ENCODE results near the gene PCDHGB3.

Gene PCDHGB3

DNA sequence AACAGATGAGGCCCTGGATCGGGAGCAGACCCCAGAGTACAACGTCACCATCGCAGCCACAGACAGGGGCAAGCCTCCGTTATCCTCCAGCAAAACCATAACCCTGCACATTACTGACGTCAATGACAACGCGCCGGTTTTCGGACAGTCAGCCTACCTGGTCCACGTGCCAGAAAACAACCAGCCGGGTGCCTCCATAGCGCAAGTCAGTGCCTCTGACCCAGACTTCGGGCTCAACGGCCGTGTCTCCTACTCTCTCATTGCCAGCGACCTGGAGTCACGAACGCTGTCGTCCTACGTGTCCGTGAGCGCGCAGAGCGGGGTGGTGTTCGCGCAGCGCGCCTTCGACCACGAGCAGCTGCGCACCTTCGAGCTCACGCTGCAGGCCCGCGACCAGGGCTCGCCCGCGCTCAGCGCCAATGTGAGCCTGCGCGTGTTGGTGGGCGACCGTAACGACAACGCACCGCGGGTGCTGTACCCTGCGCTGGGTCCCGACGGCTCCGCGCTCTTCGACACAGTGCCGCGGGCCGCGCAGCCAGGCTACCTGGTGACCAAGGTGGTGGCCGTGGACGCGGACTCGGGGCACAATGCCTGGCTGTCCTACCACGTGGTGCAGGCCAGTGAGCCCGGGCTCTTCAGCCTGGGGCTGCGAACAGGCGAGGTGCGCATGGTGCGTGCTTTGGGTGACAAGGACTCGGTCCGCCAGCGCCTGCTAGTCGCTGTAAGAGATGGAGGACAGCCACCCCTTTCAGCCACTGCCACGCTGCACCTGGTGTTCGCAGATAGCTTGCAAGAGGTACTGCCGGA, 49.2 kb downstream of the PCDHGB3 start:
- no peak for DNase-seq (ENCODE audit: low read depth)

DNA sequence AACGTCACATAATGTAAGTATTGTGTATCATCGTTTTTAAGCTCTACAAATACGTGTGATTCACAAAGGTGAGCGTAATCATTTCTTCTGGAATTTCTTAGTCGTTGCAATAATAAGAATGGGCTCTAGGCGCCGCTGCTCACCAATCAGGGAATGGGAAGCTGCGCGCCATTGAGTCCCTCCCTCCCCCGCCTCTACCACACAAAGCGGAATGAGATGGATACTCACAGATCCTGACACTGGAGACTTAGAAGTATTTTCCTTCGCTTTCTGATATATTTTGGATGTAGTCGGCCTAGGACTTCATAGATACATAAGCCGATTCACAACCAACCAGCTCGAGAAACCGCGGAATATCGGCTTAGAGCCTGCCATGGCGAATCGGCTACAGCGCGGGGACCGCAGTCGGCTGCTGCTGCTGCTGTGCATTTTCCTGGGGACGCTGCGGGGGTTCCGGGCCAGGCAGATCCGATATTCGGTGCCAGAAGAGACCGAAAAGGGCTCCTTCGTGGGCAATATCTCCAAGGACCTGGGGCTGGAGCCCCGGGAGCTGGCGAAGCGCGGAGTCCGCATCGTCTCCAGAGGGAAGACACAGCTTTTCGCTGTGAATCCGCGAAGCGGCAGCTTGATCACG, 50.9 kb downstream of the PCDHGB3 start, which contains the start of gene PCDHGA11:
PCDHGA11 (plus strand) TSS at position 197 of the 634 bp plus-strand sequence; CDS start at position 374, 177 bp downstream.
- no peak for DNase-seq (ENCODE audit: low read depth)

DNA sequence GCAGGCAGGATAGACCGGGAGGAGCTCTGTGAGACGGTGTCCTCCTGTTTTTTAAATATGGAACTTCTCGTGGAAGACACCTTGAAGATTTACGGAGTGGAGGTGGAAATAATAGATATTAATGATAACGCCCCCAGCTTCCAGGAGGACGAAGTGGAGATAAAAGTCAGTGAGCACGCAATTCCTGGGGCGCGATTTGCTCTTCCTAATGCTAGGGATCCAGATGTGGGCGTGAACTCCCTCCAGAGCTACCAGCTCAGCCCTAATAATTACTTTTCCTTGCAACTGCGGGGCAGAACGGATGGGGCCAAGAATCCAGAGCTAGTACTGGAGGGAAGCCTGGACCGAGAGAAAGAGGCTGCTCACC, 51.4 kb downstream of the PCDHGB3 start:
- DNase-seq (ENCODE audit: low read depth) = no peak
